T follicular helper cell (primary cell): ENCODE data around the gene OPN5.

Source experiments
- DNase-seq: peaks from one replicate; pipeline ENCODE4 v3.0.0-alpha.2; 2020; ENCODE audit warnings: low read depth

OPN5 gene

GRCh38 chr6:47788498-47788884 lies 6.7 kb downstream of the OPN5 start:
- no peak for DNase-seq

DNA sequence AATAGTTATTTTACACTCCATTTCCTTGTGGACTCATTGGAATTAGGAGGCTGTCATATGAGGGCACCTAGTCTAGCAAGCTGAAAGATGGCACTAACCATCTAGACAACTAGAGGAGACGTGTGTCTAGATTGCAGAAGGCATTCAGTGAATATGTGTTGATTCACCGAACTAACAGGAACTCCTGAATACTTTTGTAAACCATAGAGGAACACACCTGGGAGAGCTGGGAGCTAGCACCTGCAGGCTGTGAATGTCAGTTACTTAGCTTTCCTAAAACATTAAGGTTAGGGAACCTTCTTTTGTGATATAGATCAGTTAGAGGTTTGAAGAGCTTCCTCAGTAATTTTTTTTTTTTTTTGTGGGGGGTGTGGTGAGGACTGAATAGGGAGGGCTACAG lies 7.7 kb downstream of the OPN5 start:
- DNase-seq = no peak

DNA sequence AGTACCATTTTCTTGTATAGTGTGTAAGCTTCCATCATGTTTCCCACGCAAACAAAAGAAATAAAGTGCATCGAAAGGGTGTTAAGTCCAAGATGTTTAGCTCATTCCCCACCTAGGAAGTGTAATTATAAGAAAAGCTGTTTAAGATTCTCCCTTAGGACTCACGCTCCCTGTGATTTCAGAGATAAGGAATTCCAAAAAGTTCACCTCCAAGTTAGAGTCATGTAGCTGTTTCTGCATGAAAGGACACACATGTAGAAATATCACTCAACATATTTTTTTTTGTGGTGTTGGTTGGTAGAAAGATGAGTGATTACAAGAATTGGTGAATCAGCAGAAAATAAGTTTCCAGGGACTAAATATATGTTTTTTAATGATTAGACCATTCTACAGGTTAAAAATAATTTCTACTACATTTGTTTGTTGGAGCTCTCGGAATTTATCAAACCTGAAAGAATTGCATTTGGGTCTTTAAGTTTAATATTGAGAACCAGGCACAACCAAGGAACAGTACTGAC lies 10.4 kb downstream of the OPN5 start:
- no peak for DNase-seq

DNA sequence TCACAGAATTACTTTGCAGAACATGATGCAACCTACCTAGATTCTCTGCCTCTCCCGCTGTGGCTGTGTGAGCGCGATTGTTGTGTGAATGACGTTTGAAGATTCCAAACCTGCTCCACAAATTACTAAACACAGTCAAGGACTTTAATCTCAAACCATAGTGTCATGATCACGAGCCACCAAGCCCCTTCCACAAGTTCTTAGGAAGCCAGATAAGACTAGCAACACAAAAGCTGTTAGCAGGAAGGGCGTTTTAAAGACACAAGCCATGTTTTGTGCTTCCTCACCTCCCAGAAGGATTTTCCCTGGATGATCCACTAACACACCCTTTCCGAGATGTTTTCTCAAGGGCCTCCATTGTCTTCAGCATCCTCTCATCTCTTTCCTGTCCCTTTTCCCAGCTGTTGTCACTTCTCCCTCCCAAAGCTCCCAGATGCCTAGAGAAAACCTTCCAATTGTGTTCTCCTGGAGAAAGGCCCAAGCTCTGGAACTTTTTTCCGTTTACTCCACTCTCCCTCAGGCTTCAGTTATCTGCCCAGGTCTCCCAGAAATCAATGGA lies 12.8 kb downstream of the OPN5 start:
- DNase-seq = no peak

GRCh38 chr6:47801984-47802383 lies 20.2 kb downstream of the OPN5 start:
- DNase-seq = no peak

- no peak for DNase-seq
Observed at GRCh38 chr6:47804821-47805220, 23.0 kb downstream of the OPN5 start.

- no peak for DNase-seq
Observed at GRCh38 chr6:47809873-47810272, 28.0 kb downstream of the OPN5 start.

DNA sequence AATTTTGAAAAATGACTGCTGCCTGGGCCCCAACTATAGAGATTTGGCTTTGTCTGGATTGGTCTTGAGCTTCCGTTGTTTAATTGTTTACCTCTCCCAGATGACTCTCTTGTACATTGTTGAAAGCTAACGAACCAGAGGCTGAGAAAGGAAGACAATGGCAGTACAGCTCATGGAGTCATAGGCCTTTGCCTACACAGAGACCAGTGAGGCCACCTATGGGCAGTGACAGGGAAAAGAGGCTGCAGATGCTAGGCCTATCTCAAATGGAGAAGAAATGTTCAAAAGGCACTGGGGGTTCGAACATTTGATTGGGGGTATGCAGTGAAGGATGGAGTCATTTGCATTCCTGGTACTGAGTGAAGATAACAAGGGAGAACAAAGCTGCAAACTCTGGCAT lies 29.1 kb downstream of the OPN5 start:
- DNase-seq = no peak

DNA sequence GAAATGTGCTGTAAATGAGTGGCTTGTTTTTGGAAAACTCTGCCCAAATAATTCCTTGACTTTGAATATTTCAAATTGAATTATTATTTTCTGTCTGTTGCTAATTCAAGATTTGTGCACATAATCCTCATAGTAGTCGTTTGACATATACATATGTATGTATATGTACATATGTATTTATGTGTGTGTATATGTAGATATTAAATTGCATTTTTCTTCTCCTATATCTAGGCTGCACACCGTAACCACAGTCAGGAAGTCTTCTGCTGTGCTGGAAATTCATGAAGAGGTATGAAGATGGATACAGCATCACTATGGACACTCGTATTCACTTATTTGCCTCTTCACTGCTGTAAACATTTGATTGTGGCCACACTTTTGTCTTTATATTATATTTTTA lies 29.6 kb downstream of the OPN5 start:
- no peak for DNase-seq

GRCh38 chr6:47817749-47818148 lies 35.9 kb downstream of the OPN5 start:
- no peak for DNase-seq

GRCh38 chr6:47819461-47819860 lies 37.6 kb downstream of the OPN5 start:
- no peak for DNase-seq

DNA sequence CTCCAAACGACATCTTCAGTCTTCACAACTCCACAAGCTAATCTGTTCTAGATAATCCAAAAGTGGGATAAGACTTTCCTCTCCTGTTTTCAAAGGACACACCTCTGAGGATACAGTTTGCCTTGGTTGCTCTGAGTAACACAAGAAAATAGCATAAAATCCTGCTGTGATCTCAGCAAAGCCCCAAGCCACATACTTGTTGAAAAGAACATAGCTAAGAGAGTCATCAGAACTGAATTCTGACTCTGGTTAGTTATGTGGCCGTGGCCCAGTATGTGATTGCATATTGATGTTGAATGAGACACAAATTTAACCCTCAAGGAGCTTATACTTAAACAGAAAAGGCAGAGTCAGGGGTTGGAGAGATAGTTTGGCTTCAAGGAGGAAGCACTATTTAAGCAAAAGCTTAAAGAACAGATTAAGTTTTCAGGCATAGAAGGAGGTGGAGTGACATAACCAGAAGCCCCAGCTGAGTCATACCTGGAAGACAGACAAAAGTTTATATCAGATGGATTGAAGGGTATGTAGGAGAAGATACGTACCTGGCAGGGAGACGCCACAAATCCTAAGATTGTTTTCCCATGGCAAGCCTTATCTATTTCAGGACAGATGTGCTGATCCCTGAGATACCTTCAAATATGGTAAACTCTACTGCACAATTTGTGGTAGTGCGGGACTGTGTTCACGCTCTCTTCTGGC lies 41.2 kb downstream of the OPN5 start:
- no peak for DNase-seq

DNA sequence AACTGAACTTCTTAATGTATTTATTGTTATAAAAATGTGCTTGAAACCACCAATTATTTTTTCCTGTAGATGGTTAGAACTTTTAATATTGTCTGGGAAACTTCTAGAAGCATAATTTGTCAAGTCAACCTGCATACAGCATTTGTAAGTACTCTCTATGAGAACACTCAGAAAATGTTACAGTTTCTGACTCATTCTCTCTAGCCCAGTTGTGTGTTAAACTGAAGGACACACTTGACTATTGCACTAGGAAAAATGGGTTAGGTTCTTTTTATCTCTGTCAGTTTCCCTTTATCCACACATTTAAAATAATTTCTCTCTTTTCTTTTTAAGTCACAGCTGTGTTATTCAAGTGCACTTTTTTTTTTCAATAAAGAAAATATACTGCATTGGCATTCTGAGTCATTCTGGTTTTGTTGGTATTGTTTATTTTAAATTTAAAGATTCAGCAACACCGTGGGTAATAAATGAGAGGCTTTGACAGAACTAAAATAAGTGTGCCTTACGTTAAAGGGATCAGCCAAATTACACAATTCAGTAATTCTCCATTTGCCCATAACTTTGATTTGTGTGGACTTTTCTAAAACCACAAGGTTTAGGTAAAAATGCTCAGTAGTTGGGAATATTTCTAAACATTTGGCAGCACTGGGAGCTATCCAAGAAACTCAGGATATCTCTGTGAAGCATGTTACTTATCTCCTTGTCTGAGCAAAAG lies 50.7 kb downstream of the OPN5 start:
- no peak for DNase-seq

DNA sequence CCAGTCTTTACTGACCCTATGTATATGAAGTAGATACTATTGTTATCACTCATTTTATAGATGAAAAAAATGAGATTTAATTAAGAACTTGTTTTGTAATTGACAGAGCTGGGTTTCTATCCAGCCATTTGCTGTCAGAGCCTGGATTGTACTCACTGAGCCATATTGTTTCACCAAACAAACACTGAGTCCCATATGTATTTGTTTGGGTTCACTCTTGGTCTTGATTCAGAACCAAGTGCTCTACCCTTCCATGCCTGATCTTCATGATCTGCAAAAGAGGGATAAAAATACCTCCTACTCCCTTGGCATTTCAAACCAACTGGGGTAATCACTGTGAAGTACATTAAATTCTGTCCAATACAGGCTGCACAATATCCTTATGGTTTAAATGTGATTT lies 52.4 kb downstream of the OPN5 start:
- DNase-seq = no peak

GRCh38 chr6:47836046-47836445 lies 54.2 kb downstream of the OPN5 start:
- no peak for DNase-seq

GRCh38 chr6:47836639-47837038 lies 54.8 kb downstream of the OPN5 start:
- no peak for DNase-seq

DNA sequence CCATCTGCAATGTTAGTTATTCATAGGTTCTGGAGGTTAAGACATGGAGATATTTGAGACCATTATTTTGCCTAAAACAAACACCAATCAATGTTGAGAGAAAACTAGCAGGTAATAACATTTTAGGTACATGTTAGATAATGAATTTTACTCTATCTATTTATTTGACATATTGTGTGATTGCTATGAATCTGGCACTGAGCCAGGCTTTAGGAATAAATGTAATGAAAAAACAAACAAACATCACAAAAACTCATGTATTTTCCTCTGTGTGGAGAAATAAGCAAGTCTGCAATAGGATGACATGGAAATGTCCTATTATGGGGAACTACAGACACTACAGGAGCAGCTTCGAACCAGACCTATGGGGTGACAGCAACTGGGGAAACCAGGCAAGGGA lies 57.8 kb downstream of the OPN5 start:
- no peak for DNase-seq

DNA sequence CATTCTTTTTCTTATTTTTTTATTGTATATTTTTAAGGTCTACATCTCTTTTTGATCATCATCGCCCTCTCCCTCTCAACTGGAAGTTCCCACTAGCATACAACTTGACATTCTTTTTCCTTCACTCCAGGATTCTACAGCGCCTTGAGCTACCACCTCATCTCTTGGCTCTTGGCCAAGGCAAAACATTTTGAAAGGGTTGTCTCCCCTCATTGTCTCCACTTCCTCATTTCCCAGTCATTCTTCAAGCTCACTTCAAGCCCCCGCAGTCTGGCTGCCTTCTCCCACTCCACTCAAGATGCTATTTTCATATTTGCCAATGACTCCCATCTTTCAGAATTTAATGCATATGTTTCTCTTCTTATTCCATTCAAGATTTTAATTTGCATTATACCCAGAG lies 63.0 kb downstream of the OPN5 start:
- DNase-seq = no peak

- DNase-seq = no peak
Observed at GRCh38 chr6:47846752-47847151, 64.9 kb downstream of the OPN5 start.

DNA sequence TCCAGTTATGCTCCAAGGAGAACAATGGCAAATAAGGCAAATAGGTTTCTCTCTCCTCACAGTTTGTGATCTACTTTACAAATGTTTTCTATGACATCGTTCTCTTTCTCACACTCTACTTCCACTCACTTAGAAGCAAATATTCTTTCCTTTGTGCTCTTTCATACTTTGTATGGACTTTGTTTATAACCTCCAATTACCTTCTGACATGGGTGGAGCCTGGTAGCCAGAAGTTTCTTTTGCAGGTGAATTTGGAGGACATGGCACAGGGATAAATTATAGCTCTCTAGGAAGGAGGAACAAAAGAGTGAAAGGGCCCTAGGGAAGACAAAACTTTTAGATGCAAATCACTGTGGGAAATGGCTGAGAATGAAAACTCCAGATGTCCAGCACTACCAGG lies 69.3 kb downstream of the OPN5 start:
- no peak for DNase-seq

- no peak for DNase-seq
Observed at GRCh38 chr6:47852727-47853126, 70.9 kb downstream of the OPN5 start.

DNA sequence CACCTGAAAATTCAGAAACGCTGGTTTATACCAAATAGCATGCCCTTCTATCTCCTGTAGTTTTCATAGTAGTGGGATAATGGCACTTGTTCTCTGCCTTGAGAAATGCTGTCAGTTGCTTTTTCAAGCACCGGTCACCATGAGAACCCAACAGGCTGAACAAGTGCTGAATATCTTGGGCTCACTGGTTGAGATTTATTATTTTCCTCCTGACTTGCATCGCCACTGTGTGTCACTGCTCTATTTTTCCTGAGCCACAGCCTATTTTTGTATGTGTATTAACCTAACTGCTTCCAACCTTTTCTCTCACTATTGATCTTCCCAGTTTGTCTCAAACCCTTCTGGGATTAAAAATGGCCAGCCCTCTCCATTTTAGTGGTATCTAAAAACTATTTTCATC lies 71.9 kb downstream of the OPN5 start:
- no peak for DNase-seq

DNA sequence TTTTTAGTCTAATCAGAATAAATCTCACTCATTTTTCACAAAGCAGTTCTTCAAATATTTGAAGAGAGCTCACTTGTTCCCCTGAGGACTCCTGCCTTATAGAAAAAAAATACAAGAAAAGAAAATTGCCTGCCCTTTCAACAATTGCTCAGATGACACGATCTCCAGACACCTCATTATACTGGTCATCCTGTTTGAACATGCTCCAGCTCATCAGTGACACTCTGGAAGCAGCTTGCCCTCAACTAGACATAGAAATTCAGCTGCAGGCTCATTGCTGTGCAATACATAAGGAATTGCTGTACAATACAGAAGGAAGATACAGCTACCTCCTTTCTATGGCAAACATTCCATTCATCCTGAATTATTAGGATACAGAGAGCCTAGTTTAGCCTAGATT lies 73.1 kb downstream of the OPN5 start:
- DNase-seq = no peak
